KOPT-K1 (cell line): ENCODE results near the gene GBP7.
"Not testable (repeated sequence)": the region's sequence is repeated elsewhere in the genome, so short reads cannot be mapped to it uniquely, and the experiment has no call there.

ENCODE experiments used
- H3K27ac ChIP-seq: fragments of 200-600 bp; sonication (generic); 2 replicates; pipeline ENCODE4 v1.5.1; 2016; ENCODE audit warnings: antibody characterized with exemption, mild to moderate bottlenecking, low read depth, low read length; ENCODE audit not compliant: poor library complexity, severe bottlenecking
- H3K36me3 ChIP-seq: fragments of 200-600 bp; sonication (generic); 2 replicates; pipeline ENCODE4 v1.5.1; 2017; ENCODE audit warnings: antibody characterized with exemption, mild to moderate bottlenecking, low read length, moderate library complexity; ENCODE audit not compliant: insufficient read depth
- H3K9me3 ChIP-seq: fragments of 200-600 bp; sonication (generic); 2 replicates; pipeline ENCODE4 v1.5.1; 2017; ENCODE audit warnings: antibody characterized with exemption, low read length, mild to moderate bottlenecking; ENCODE audit not compliant: insufficient read depth, poor library complexity, severe bottlenecking

GBP7 gene, protein sequence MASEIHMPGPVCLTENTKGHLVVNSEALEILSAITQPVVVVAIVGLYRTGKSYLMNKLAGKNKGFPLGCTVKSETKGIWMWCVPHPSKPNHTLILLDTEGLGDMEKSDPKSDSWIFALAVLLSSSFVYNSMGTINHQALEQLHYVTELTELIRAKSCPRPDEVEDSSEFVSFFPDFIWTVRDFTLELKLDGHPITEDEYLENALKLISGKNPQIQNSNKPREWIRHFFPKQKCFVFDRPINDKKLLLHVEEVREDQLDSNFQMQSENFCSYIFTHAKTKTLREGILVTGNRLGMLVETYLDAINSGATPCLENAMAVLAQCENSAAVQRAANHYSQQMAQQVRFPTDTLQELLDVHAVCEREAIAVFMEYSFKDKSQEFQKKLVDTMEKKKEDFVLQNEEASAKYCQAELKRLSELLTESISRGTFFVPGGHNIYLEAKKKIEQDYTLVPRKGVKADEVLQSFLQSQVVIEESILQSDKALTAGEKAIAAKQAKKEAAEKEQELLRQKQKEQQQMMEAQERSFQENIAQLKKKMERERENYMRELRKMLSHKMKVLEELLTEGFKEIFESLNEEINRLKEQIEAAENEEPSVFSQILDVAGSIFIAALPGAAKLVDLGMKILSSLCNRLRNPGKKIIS

DNA sequence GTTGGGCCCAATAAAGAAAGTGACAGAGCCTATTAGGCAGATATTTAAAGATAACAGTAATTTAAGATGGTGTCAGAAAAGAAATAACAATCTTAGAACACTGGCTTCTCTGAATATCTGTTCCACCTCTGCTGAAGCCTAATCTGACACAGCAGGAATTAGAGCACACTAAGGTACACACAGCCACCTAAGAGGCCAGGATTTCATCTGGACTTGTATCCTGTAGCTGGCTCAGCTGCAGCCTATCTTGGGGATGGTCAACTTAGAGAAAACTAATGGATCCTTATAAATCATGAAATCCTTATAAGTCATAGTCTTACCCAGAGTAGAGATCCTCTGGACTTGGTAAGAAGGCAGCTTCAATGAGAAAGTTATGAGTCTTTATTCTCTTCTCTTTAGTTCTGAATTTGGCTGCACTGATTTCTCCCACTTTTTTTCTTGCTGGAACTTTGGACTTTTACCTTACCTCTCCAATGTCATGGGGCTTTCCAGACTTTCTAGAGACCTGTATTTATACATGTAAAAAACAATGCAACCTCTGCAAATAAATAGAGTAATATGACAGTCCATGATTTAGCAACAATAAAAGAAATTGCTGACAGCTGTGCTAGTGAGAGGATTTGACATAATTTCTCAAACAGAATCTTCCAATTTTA lies at the start of gene GBP7:
TSS of gene GBP7 (minus strand) at position 403 of the 656 bp plus-strand sequence. CDS start 4,068 bp downstream, outside the sequence.
- Histone ChIP-seq H3K27ac (no peak within 1 kb of the TSS), H3K36me3 (no peaks in the 10 kb centered on the region), H3K9me3 (no peaks in the 10 kb centered on the region)

DNA sequence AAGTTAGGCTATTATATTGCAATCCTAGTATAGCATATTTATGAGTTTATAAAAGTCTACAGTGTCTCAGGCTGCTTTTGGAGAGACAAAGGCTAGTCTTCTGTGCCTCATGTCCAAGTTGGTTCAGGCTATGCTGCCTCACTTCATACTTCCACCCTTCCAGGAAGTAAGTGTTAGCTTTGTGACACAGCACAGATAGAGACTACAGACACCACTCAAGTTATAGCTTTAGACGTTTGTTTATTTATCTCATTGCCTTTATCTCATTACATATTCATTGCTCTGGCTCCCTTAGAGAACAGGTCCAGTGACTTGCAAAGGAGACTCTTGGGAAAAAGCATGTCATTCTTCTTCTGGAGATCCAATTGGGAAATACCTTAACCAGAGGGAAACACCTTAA lies 45.5 kb upstream of the GBP7 start:
- H3K36me3 ChIP-seq, result no peaks in the 10 kb centered on the region
- H3K27ac ChIP-seq, result no peak overlapping the region
- peaks cover 20% of the 10 kb centered on the region for H3K9me3 ChIP-seq

GRCh38 chr1:89219851-89220250 lies 44.0 kb upstream of the GBP7 start:
- H3K27ac ChIP-seq, H3K36me3 ChIP-seq: not testable (repeated sequence)
- H3K9me3 ChIP-seq, result peaks cover 20% of the 10 kb centered on the region

DNA sequence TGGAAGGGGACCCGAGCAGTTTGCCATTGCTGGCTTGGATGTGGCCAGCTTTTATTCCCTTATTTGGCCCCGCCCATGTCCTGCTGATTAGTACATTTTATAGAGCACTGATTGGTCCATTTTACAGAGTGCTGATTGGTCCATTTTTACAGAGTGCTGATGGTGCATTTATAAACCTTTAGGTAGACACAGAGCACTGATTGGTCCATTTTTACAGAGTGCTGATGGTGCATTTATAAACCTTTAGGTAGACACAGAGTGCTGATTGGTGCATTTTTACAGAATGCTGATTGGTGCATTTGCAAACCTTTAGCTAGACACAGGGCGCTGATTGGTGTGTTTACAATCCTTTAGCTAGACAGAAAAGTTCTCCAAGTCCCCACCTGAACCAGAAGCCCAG lies 43.1 kb upstream of the GBP7 start:
- not testable (repeated sequence) for H3K27ac ChIP-seq, H3K36me3 ChIP-seq
- peaks cover 20% of the 10 kb centered on the region for H3K9me3 ChIP-seq

GRCh38 chr1:89213347-89213746 lies 37.5 kb upstream of the GBP7 start:
- H3K27ac ChIP-seq, result no peak overlapping the region
- peaks cover 47% of the 10 kb centered on the region for H3K9me3 ChIP-seq
- no peaks in the 10 kb centered on the region for H3K36me3 ChIP-seq

DNA sequence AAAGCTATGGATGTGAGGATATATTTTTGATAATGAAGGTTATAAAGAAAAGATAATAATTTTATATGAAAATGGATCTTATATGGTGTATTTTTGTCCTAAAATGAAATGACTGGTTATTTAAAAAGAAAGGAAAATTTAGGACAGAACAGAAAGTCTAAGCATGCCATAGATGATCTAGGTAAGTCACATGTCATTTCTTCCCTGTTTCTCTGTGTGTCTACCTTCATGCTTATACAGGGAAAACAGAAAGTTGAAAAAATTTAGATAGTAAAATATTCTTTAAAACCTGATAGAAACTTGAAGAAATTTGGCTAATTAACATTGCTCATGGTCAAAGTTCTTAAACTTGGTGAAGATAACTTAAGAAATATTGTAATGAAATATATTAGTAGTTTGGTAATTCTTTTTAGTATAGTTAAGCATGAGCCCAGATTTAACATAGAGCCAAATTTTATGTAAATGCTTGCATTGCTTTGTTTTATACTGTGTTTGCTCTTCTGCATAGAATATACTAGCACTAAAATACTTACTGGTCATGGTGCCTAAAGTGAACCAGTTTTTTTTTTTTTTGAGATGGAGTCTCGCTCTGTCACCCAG lies 35.3 kb upstream of the GBP7 start:
- Histone ChIP-seq H3K27ac (no peak overlapping the region), H3K36me3 (no peaks in the 10 kb centered on the region), H3K9me3 (peaks cover 41% of the 10 kb centered on the region)

DNA sequence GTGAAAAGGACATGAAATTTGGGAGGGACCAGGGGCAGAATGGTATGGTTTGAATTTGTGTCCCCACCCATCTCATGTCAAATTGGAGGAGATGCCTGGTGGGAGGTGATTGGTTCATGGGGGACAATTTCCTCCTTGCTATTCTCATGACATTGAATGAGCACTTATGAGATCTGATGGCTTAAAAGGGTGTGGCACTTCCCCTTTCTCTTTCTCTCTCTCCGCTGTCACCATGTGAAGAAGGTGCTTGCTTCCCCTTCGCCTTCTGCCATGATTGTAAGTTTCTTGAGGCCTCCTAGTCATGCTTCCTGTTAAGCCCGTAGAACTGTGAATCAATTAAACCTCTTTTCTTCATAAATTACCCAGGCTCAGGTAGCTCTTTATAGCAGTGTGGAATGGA lies 30.6 kb upstream of the GBP7 start:
- Histone ChIP-seq H3K9me3 (peaks cover 47% of the 10 kb centered on the region), H3K27ac (no peak overlapping the region), H3K36me3 (no peaks in the 10 kb centered on the region)

GRCh38 chr1:89203166-89203565 lies 27.4 kb upstream of the GBP7 start:
- Histone ChIP-seq H3K9me3 (peaks cover 25% of the 10 kb centered on the region), H3K36me3 (no peaks in the 10 kb centered on the region), H3K27ac (no peak overlapping the region)

DNA sequence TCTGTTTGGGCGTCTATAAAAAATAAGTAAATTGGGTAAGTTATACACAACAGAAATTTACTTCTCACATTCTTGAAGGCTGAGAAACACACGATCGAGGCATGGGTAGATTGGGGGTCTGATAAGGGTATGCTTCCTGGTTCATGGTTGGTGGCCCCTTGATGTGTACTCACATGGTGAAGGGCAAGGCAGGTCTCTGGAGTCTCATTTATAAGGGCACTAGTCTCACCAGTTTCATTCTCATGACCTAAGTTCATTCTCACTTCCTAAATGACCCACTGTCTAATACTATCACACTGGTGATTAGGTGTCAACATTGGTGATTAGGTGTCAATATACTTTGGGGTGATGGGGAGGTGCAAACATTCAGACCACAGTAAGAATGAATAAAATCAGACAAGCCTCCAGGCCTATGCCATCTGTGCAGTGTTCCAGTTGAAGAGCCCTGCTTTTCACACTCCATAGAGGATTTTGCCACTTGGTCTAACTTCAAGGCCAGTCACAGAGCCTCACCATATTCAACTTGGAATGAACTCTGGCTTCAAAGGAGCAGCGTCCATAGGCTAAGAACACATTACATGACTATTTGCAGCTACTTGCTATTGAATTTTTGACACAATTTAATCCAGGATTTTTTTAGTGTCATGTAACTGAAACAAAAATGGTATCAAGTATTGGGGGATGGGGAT lies 25.4 kb upstream of the GBP7 start:
- peak overlapping the region; percentile 81 for H3K27ac ChIP-seq
- H3K9me3 ChIP-seq, result peaks cover 22% of the 10 kb centered on the region
- no peaks in the 10 kb centered on the region for H3K36me3 ChIP-seq

- H3K27ac ChIP-seq, result peak overlapping the region; percentile 81
- H3K36me3 ChIP-seq, result no peaks in the 10 kb centered on the region
- peaks cover 19% of the 10 kb centered on the region for H3K9me3 ChIP-seq
Measured at GRCh38 chr1:89200663-89201062, 24.9 kb upstream of the GBP7 start.

GRCh38 chr1:89199525-89200031 lies 23.8 kb upstream of the GBP7 start:
- peaks cover 3% of the 10 kb centered on the region; the same call in 1 of the 2 replicates for H3K36me3 ChIP-seq
- peaks cover 8% of the 10 kb centered on the region for H3K9me3 ChIP-seq

DNA sequence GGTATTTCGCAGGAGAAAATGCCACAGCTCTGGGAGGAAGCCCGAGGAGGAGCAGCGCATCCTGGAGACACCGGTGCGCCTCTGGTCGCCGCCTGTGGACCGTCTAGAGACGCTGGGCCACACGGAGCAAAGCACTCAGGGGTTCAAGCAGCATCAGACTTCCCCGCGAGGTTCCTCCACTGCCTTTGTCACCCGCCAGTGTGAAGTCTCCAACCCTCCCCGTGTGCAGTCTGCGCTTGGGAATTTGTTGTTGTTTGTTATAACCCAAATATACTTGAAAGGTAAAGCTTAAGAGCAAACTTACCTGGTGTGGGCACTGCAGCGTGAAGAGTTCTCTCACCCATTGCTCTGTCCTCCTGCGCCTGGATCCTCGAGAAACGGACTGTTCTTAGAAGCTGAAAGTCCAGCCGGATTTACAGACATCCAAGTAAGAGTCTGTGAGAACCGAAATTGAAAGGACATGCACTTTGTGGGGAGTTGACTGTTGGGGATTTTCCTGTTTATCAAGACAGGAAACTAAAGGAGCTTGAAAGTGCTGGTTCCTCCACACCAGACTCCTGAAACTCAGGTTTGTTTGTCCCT lies 22.8 kb upstream of the GBP7 start, which contains the start of gene GBP4:
TSS of gene GBP4 (minus strand) at position 452 of the 582 bp plus-strand sequence. CDS start at position 344, 108 bp downstream.
- Histone ChIP-seq H3K36me3 (peaks cover 3% of the 10 kb centered on the region; the same call in 1 of the 2 replicates), H3K9me3 (no peaks in the 10 kb centered on the region), H3K27ac (peak within 1 kb of the TSS; percentile 81)

More at GRCh38 chr1:89199525-89200031, 23.8 kb upstream of the GBP7 start:
- H3K27ac ChIP-seq, result peak overlapping the region; percentile 81

GRCh38 chr1:89198081-89198480 lies 22.3 kb upstream of the GBP7 start:
- Histone ChIP-seq H3K27ac (peak overlapping the region; percentile 81), H3K9me3 (no peaks in the 10 kb centered on the region), H3K36me3 (peaks cover 5% of the 10 kb centered on the region)

GRCh38 chr1:89195476-89195875 lies 19.7 kb upstream of the GBP7 start:
- H3K36me3 ChIP-seq, result peaks cover 11% of the 10 kb centered on the region
- no peak overlapping the region for H3K27ac ChIP-seq
- H3K9me3 ChIP-seq, result no peaks in the 10 kb centered on the region
